G401.6 (cell line): ENCODE results near the gene IRF5.

Source experiments
- FAIRE-seq: peaks from 2 replicates; lab custom pipeline; 2012; peaks lifted over from hg19 to GRCh38; lab: Jason Lieb, UNC

Gene IRF5

DNA sequence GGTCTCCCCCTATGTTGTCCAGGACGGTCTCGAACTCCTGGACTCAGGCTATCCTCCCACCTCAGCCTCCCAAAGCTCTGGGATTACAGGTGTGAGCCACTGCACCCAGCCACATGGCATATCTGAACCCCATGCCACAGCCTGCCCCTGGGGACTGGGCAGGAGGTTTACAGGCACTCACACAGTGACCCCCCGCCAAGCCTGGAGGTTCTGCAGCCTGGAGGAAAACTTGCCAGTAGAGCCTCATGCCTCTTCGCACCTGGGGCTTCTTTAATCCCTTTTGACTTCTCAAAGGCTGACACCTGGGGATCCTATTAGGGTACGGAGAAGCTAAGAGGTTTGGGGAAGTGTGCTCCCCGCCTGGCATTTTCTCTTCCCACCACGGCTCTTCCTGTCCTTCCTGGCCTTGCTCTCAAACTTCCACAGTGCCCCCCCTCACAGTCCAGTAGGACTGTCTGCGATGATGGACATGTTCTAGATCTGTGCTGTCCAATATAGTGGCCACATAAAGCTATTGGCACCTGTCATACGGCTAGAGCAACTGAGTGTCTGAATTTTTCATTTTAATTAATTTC lies 15.8 kb upstream of the IRF5 start:
- FAIRE-seq, result no peak

DNA sequence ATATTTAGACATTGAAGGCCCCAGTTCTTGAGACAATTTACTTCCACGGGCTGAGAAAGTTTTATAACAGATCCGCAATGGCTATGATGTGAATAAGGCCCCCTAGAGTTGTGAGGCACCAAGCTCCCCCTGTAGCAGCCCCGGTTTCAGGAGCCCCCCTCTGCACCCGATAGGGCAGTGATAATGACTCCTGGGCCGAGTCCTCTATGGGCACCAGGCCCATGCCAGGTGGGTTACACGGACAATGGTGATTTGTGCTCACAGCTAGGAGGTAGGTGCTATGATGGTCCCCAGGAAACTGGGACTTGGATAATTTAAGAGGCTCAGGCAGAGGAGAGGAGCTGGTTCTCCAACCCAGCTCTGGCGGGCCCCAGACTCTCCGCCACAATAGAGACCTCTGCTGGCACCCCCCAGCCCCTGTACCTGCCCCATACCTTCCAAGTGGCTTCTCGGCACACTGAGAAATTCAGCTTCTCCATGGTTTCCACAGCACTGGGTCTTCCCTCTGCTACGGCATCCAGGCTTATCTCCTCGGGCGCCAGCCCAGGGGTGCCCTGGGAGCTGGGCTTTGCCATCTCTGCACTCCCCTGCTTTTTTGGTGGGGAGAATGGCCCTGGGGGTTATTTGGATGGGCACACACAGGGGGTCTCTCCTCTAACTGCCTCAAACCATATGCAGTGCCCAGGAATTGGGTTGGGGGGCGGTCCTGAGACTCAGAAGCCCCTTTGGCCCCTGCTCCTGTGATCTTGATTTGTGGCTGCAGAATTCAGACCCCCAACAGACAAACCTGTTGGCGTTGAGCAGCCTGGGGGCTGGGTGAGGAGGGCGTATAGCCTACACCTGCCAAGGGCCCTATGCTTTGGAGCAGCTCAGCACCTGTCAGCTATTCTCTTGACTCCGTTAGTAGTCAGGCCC lies 15.0 kb upstream of the IRF5 start:
- FAIRE-seq, result no peak

DNA sequence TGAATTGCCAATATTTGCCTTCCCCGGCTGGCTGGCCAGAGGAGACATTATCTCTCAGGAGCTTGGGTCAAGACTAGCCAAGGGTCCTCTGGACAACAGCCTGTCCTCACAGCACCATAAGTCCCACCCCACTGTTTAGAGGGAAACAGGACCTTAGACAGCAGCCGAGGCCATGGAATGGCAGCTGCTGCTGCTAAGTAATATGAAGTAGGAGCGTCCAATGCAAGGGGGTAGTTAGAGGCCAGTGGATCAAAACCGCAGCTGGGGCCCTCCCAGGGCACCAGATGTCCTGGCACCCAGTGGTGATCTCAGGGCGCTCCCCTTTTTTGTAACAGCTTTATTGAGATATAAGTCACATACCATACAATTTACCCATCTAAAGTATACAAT lies 14.3 kb upstream of the IRF5 start:
- no peak for FAIRE-seq

DNA sequence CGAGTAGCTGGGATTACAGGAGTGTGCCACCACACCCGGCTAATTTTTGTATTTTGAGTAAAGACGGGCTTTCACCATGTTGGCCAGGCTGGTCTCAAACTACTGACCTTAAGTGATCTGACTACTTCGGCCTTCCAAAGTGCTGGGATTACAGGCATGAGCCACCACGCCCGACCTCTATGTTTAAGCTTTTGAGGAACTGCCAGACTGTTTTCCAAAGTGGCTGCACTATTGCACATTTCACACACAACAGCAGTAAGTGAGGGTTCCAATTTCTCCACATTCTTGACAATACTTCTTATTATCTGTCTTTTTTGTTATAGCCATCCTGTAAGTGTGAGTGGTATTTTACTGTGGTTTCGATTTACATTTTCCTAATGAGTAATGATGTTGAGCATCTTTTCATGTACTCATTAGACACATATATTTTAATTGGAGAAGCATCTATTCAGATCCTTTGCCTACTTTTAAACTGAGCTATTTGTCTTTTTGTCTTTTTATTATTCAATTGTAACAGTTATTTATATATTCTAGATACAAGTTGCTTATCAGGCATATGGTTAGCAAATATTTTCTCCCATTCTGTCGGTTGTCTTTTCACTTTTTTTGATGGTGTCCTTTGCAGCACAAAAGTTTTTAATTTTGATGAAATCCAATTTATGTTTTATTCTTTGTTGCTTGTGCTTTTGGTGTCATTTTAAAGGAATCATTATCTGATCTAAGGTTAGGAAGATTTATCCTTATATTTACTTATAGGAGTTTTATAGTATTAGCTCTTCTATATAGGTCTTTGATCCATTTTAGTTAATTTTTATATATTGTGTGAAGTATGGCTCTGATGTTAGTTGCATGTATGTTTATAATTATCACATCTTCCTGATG lies 12.8 kb upstream of the IRF5 start:
- FAIRE-seq, result peak; percentile 8

DNA sequence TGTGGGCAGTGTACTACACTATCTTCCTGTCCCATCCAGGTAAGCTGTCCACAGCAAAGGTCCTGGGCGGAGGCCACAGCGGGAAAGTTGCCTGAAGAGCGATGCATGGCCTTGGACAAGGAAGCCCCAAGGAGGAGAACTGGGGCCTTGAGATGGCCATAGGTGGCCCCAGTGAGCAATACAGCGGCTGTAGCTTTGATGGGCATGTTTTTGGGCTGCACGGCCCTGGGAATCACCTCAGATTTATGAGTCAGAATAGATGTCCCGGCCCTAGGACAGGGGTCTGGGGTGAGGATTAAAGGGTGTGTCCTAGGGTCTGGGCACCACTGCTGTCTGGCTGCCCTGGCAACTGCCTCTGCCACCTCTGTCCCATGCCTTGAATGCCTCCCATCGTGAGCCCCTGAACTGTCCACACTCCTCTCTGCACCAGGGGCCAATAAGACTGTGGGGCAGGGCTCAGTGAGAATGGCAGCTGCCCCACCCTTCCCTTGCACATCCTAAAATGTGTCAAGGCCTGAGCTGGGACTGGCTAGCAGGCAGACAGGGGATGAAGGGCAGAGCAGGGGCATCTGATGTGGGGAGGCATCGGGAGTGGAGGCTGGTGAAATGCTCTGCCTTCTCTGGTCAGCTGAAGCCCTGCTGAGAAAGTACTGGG lies 9.4 kb upstream of the IRF5 start:
- no peak for FAIRE-seq

DNA sequence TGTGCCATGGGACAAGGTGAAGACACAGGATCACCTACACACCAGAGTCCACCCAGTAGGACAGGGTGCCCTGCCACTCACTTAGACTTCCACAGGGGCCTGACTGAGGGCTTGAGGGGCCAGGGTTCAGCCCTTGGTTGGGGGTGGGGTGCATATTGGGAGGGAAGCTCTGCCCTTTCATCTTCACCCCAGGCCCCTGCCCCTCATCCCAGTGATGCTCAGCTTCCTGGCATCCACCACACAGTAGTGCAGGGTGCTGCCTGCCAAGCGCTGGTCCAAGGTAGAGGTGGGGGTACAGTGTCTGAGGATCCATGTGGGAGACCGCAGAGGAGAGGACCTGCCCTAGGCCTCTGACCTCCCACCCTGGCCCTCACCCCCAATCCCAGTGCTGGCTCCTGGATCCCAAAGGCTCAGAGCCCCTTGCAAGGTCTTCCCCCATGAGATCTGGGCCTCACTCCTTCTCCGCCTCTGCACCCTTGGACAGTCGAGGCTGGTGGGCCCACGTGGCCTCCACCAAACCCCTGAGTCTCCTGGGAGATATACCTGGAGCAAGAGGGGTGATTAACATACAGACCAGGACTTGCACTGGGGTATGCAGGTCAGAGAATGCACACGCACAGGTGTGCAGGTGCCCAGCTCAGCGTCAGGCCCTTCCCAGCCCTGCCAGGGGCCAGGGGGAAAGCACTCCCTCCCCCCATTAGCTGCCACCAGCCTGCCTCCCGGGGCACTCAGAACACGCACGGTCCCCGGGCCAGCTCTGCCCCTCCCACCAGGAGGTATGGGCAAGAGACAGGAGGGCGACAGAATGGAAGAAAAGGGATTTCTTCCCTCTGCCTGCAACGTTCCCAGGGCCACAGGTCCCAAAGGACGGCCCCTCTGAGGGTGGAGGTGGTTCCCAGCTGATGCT lies 8.6 kb upstream of the IRF5 start:
- FAIRE-seq, result no peak

DNA sequence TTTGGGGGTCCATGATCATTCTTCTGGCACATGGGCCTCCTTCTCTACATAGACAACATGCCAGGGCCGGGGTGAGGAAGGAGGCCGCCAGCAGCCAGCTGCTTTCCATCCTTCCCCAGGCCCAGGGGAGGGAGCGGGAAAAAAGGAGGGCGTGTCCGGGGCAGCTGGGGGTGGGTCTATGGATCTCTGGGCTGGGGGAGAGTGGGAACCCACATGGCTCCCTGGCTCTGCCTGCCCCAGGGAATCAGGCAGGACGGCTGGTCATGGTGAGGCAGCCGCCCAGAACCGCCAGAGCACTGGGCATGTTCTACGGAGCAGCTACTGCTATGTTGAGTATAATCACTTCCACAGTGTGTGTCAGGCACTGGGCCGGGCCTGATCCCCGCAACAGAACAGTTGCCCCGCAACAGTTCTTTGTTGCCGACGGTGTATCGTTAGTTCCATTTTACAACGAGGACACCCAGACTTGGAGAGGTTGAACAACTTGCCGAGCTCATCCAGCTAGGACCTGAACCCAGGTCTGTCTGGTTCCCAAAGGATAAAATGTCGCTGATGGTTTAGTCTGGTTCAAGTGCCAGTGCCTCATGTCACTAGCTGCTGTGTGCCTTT lies 6.4 kb upstream of the IRF5 start:
- FAIRE-seq, result no peak

DNA sequence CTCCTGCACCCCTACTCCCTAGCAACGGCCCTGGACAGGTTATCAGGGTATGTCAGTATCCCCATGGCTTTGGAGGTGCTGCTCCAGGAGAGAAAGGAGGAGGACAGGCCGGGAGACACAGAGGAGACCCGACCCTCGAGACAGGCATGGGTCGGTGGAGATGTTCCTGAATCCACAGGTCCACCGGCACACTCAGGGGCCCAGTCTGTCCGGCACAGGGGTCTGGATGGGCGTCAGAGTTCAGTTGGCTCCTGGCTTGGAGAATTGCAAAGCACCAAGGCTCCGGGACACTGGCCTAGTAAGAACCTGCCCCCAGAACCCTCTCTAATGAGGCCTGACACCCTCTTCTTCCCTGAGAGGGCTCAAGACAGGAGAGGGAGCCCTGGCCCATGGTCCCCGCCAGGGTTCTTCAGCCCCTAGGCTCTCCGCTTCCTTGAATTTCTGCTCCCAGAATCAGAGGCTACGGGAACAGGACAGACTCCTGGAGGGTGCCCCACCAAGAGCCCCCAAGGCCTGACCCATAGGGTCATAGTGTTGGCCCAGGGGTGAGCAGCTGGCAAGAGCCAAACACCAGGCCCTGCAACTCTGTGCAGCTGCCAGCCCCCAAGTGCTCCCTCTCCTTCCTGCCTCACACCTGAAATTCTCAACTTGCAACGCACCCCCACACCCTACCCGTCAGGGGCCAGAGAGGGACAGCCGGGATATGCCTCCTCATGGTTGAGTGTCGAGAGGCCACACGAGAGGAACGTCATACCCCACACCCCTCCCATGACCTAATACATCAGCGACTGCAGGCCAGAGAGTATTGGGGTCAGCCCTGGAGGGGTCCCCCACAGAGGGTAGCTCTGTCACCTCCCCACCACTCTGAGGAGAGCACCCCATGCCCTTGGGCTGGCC lies 5.5 kb upstream of the IRF5 start:
- no peak for FAIRE-seq

DNA sequence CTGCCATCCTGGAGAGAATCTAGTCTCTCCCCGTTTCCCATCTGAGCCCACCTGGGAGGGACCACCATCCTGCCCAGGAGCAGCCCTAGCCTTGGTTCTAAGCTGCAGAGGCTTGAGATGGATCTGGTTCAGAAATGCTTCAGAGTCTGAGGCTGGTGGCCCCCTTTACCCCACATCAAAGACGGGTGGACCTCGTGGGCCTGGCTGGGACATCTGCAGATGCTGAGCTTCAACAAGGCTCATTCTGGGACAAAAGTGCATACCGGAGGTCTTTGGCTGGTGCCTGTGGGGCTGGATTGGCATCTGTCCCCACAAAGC lies 4.9 kb upstream of the IRF5 start:
- FAIRE-seq, result no peak

DNA sequence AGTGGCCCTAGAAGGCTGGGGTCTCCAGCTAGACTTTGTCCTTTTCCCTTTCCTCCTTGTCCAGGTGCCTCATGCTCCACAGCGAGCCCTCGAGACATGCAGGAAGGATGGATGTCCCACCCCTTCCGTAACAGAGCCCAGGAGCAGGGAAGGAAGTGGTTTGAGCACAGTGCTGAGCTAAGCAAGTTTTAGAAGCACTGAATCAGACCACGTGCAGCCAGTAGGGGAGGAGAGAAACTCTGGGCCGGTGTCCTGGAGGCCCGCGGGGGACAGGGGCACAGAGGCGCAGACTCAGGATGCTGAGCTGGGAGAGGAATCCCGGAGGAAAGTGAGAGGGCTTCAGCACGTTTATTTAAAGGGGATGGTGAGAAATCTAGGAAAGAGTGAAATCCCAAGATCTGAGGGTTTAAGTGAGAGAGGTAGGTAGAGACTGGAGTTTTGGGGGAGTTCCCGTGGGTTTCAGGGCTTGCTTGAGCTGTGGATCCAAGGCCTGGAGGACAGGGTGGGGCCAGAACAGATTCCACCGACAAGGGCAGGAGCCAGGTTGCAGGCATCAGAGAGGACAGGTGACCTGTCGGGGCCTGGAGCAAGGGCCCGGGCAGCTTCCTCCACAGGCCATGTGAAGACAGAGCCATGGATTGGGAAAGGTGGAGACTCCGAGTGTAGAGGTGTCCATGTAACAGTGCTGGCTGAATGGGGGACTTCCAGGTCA lies 4.4 kb upstream of the IRF5 start:
- no peak for FAIRE-seq

DNA sequence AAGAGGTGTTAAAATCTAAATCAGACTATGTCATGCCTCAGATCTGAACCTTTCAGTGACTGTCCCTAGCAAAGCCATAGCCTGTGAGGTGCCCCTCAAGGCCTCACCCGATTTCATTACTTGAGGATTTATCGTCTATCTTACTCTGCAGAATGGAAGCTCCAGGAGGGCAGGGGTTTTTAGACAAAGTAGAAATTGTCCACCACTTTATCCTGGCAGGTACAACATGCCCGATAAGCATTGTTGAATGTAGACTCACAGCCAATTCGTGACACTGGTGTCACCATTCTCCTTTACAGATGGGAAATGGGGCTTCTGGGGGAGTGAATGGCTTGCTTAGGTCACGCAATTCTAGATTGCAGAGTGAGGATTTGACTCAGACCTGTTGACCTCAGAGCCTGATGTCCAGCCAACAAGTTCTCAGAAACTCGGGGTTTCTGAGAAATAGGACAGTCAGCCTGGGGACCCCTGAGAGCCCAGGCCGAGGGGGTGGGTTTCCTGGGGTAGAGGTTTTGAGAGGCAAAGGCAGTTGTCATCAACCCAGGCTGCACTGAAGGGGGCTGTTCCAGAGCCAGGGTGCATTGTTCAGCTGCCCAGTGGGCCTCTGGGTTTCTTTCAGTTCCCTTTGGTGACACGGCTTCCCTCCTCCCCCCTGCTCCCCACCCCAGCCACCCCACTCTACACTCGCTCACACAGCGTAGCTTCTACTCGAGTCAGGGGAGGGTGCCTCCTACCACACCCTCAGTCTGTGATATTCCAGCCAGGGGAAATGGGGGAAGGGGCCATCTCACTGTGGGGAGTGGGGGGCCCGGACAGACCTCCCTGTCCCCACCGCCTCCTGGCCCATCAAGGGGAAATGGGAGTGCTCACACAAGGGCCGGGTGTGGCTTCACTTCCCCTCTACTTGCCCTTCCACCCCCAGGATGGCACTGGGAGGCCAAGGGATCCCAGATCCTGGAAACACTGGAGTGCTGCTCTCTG lies 3.1 kb upstream of the IRF5 start:
- FAIRE-seq, result no peak

DNA sequence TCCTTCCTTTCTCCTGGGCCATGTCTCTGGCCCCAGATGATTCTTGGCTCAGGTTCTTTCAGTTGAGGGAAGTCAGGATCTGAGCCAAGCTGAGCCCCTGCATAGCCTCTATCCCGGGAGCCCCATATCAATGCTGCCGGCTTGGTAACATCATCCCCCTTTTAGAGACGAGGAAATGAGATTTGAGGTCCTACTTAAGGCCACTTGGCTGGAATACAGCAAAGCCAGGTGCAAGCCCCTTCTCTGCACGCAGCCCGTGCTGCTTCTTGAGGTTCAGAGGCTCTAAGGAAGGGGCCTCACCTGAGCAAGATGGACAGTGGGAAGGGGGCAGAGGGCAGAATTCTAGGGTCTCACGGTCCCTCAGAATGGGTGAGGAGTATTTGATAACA lies 2.4 kb upstream of the IRF5 start:
- FAIRE-seq, result no peak

DNA sequence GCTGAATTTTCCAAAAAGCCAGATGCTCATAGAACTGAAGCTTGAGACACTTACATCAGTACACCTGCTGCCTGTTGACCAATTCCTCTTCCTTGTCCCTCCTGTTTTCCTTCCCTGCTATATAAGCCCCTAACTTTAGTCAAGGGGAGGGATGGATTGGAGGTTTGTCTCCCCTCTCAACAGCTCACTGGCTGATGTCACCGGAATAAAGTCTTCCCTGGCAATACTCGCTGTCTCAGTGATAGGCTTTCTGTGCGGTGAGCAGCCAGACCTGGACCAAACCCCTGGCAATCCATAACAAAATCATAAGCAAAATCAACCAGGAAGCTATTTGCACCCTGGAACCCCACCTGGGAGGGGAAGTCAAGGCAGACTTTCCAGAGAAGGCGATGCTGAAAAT lies 929 bp upstream of the IRF5 start:
- no peak for FAIRE-seq

DNA sequence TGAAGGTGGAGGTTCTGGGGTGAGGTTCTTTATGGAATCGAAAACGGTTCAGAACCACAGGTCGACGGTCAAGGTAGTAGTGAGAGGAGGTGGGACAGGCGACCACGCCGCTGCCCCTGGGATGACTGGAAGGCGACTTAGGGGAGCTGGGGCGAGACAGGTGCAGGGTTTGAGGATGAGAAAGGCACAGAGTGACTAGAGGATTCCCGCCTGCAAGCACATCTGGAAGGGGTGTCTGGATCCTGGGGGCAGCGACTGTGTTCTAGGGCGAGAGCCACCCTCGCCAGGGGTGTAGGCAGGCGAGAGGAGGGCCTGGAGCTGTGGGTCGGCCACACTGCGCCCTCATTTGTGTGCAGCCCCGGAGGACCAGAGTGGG lies 468 bp upstream of the IRF5 start:
- FAIRE-seq, result no peak

DNA sequence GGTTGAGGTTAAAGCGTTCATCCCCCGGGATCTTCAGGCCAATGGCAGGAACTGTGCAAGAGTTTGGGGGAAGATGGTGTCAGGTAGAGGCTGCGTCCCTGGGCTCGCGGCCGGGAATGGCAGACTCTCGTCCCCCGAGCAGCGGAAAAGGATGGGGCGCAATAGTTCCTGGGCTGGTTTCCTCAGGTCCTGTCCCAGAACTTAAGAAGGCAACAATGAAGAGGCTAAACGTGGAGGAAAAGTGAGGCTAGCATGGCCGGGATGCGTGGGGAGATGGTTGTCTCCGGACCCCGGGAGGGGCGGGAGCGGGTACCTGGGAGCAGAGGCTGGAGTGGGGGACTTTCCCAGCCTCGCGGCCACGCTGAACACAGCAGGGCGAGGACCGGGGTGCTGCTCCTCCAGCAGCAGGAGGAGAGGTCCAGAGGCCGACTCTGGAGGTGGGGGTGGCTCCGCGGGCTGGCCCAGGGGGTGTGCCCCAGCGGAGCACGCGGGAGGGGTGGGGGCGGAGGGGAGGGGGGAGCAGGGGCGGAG lies 882 bp downstream of the IRF5 start:
- no peak for FAIRE-seq

DNA sequence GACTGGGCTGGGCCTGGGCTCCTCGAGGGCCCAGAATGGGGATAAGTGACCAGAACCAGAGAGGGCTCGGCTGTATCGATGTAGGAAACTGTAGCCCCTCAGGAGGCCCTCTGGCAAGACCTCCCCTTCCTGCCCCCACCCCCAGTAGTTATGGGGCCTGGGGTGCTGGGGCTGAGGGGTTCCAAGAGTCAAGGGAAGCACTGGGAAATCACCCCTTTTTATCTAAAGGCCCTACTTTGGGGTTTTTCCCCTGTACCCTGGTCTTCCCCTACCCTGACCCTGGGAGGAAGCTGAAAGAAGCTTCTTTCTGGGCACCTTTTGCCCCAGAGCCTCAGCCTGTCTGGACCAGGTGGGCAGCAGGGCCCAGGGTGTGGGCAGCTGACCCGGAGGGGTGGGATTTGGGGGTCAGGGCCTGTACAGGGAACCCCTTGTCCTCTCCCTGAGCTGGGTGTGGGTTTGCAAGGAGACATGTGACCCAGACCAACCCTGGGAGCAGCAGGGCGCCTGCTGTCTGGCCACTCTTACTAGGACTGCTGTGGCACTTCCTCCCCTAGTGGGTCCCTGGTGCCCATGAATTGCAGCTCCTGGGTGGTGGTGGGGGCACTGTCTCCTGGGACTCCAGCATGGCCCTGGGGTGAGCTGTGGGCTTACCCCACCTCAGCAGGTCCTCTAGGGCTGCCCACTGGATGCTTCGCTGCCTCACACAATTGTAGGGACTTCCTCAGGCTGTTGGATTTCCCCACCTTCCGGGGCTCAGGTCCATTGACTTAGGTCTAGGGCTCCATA lies 1.5 kb downstream of the IRF5 start:
- FAIRE-seq, result no peak

DNA sequence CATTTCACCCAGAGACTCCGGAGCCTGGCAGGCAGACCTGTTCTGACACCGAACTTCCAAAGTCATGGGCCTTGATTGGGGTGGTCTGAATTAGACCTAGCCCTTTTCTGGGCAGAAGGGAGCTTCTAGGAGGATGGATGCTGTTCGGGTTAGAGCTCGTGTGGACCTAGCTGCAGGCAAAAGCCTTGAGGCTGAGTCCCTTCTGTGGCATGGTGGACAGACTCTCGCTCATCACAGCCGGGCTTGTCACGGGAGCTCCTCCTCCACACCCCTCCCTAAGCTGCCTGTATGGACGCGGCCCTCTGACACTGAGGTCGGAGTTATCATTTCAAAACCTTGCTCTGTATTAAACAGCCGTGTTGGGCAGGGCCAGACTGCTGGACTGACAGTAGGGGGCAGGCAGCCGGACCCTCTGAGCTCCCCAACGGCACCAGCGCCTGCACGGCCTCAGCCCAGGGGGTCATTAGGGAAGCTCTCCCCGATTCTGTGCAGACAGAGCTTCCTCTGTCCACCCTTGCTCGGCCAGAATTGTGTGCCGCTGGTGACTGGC lies 2.2 kb downstream of the IRF5 start:
- no peak for FAIRE-seq
